Measurements from ENCODE around the gene PTPRF.

DNA sequence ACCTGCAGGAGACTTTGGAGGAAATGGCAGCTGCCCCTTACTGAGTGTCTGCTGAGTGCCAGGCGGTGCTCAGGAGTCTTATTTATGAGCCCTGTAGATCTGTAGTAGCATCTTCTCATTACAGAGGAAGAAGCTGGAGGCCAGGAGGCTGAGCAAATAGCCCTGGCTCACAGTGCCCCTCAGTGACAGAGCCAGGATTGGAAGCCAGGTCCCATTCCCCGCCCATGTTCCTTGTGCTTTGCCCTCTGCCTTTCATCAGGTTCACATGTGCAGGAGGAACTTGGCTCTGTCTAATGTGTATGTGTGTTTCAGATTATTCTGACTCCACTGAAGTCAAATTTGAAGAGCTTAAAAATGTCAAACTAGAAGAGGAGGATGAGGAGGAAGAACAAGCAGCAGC is 140.5 kb downstream of the PTPRF start:
- TF ChIP-seq CTCF (IDR thresholded peaks at IDR 0.05; ENCODE audit: poor library complexity) (no peak), EZH2 (IDR thresholded peaks at IDR 0.05; ENCODE audit: borderline replicate concordance) (no peak), EZH2phosphoT487 (IDR thresholded peaks at IDR 0.05; ENCODE audit: low read depth, severe bottlenecking, unreplicated experiment) (no peak)

All from hepatocyte (in vitro differentiated cells).